Measurements from ENCODE around the gene TEX22. TPM values are rescaled to one million over a fixed set of nuclear protein-coding genes. Genes with fewer than 3 reads are reported as not detected.

The TEX22 gene
- total and polyA plus RNA-seq, 11 donors: 0.06 to 1.8 (median 0.60) TPM; not detected in 3

GRCh38 chr14:105389976-105390848, 8.1 kb upstream of the TEX22 start:
- TF ChIP-seq CTCF (IDR thresholded peaks at IDR 0.05): no peak
- TF ChIP-seq POLR2A (IDR thresholded peaks at IDR 0.05): no peak
- ATAC-seq (peak in 2 of 4 donors; percentile 8 to 38), DNase-seq (peak in 2 of 5 donors; percentile 34 to 78)
- 81 to 88% (median 85%) methylated on average over 23 to 27 of the region's 27 CpGs for WGBS, 4 donors
- peaks cover 0 to 56% (median 19%) of the 10 kb centered on the region in 9 donors for H3K36me3 ChIP-seq
- no peak overlapping the region for H3K4me3 ChIP-seq
- H3K4me1 ChIP-seq: peaks cover 0 to 55% (median 0%) of the 10 kb centered on the region in 12 donors
- peak overlapping the region in 5 of 12 donors; percentile 7 to 89 (median 45) for H3K27ac ChIP-seq
- H3K27me3 ChIP-seq: no peaks in the 10 kb centered on the region
- intact Hi-C loops (cut with DNase I): no loop called here
- no peaks in the 10 kb centered on the region for H3K9me3 ChIP-seq

- peaks cover 0 to 48% (median 11%) of the 10 kb centered on the region in 9 donors for H3K36me3 ChIP-seq
- no peaks in the 10 kb centered on the region for H3K9me3 ChIP-seq
- TF ChIP-seq POLR2A (IDR thresholded peaks at IDR 0.05) (no peak), CTCF (IDR thresholded peaks at IDR 0.05) (no peak)
- peaks cover 0 to 53% (median 0%) of the 10 kb centered on the region in 12 donors for H3K4me1 ChIP-seq
- no peak overlapping the region for H3K4me3 ChIP-seq
- intact Hi-C loops (cut with DNase I): no loop called here
- DNase-seq (peak in 1 of 5 donors; percentile 20), ATAC-seq (no peak)
- H3K27ac ChIP-seq: peak overlapping the region in 1 of 12 donors; percentile 89
- no peaks in the 10 kb centered on the region for H3K27me3 ChIP-seq
- 87 to 93% (median 92%) methylated on average over 13 to 24 of the region's 24 CpGs for WGBS, 4 donors
Observed at GRCh38 chr14:105390849-105391500, 7.4 kb upstream of the TEX22 start.

- Histone ChIP-seq H3K27me3 (no peaks in the 10 kb centered on the region), H3K36me3 (peaks cover 0 to 43% (median 7%) of the 10 kb centered on the region in 9 donors), H3K27ac (no peak overlapping the region), H3K4me3 (no peak overlapping the region), H3K9me3 (no peaks in the 10 kb centered on the region), H3K4me1 (peaks cover 0 to 51% (median 0%) of the 10 kb centered on the region in 12 donors)
- WGBS, 4 donors: 91 to 93% (median 91%) methylated on average over 7 to 23 of the region's 23 CpGs
- no peak for ATAC-seq
- TF ChIP-seq CTCF (IDR thresholded peaks at IDR 0.05) (no peak), POLR2A (IDR thresholded peaks at IDR 0.05) (no peak)
- DNase-seq: peak in 1 of 5 donors; percentile 25
- intact Hi-C loops (cut with DNase I): no loop called here
Observed at GRCh38 chr14:105391541-105391940, 6.8 kb upstream of the TEX22 start.
